ENCODE measurements around the gene GAP43.

DNA sequence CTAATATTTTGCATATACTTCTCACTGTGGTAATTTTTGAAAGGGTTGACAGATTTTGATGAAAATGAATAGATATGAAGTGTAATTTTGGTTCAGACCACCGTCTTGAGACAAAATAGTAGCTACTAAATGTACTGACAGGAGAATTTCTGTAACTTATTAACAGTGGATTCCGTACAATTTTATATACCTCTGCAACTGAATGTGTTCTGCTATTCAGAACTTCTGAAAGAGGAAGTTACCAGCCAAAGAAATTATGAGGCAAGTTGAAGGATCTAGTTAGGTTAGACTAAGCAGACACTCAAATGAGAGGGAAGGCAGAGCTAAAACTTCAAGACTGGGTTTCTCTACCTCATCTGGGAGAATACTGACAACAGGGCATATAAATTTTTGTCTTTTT, 29.4 kb downstream of the GAP43 start:
- TF ChIP-seq CTCF (IDR thresholded peaks at IDR 0.05; ENCODE audit: low read depth, low read length) (no peak), MAX (IDR thresholded peaks at IDR 0.05; ENCODE audit: low read depth, low read length) (no peak), MYC (IDR thresholded peaks at IDR 0.05; ENCODE audit: low read depth, low read length) (no peak), POLR2A (IDR thresholded peaks at IDR 0.05; ENCODE audit: extremely low read depth, insufficient read length) (no peak)
